Transverse colon (tissue), 4 donors: ENCODE measurements around the gene MTHFD1L. TPM values are rescaled to one million over a fixed set of nuclear protein-coding genes. Genes with fewer than 3 reads are reported as not detected.
A peak's percentile ranks its signal among the peaks of the same experiment; 100 is the strongest.

Experiments
- DNase-seq: peaks from one replicate; pipeline ENCODE4 v3.0.0-alpha.2; 2019
- H3K27ac ChIP-seq, 4 donors: fragments of 200-600 bp; sonication (generic); 2 replicates each; pipeline ENCODE4 v1.5.1; 2016 to 2018; ENCODE audit warnings: inconsistent platforms in 4 of 4
- H3K27me3 ChIP-seq: fragments of 200-600 bp; sonication (generic); 2 replicates; pipeline ENCODE4 v1.5.1; 2017; ENCODE audit warnings: inconsistent platforms
- H3K36me3 ChIP-seq, 4 donors: fragments of 200-600 bp; sonication (generic); 2 replicates each; pipeline ENCODE4 v1.5.1; 2017 to 2019; ENCODE audit warnings: inconsistent platforms in 4 of 4
- H3K4me1 ChIP-seq, 4 donors: fragments of 200-600 bp; sonication (generic); 2 replicates each; pipeline ENCODE4 v1.5.1; 2017 to 2020; ENCODE audit warnings: inconsistent platforms in 4 of 4
- H3K4me3 ChIP-seq, 4 donors: fragments of 200-600 bp; sonication (generic); 1 replicate in 1 of 4; 2 replicates in 3 of 4; pipeline versions ENCODE4 v1.5.1 to v1.6.1; 2017 to 2019; ENCODE audit warnings: inconsistent platforms in 4 of 4
- H3K9me3 ChIP-seq, 2 donors: fragments of 200-600 bp; sonication (generic); 2 replicates each; pipeline ENCODE4 v1.5.1; 2017 to 2019; ENCODE audit warnings: inconsistent platforms in 2 of 2
- CTCF ChIP-seq, 5 experiments: fragments of 200-600 bp in 3 of 5; fragments of 450-650 bp in 2 of 5; sonication (generic) in 3 of 5; IDR thresholded peaks; 1 replicate in 2 of 5; 2 replicates in 3 of 5; pipeline ENCODE4 v1.5.1; 2016 to 2017; ENCODE audit warnings: antibody characterized with exemption in 5 of 5, inconsistent platforms in 3 of 5, mild to moderate bottlenecking in 2 of 5, moderate library complexity in 1 of 5
- EP300 ChIP-seq: sonication (generic); formaldehyde crosslinking; IDR thresholded peaks from one replicate; pipeline ENCODE4 v1.6.1; 2017; ENCODE audit warnings: antibody characterized with exemption, low read depth
- POLR2A ChIP-seq: fragments of 450-650 bp; IDR thresholded peaks from one replicate; pipeline ENCODE4 v1.6.1; 2016; ENCODE audit warnings: antibody characterized with exemption, mild to moderate bottlenecking, moderate library complexity
- POLR2AphosphoS5 ChIP-seq, 3 donors: sonication (generic); formaldehyde crosslinking; IDR thresholded peaks; one replicate each; pipeline ENCODE4 v1.6.1; 2016; ENCODE audit warnings: antibody characterized with exemption in 3 of 3
- WGBS, 2 donors: methylation state at CpG; one replicate each; pipeline ENCODE4 v1.1.5; 2018; ENCODE audit warnings: low coverage in 1 of 2; 5-methylcytosine and 5-hydroxymethylcytosine counted together
- in situ Hi-C, 4 donors: fragments of 200-750 bp; cut with MboI; loops; one replicate each; pipeline versions ENCODE4 v1.15.0 to v1.15.1; 2017; ENCODE audit warnings: low sequenced_read_pairs in 3 of 4, low pct_ligation_motif_present in 1 of 4, low pct_unique_long_range_greater_than_20kb in 1 of 4
- intact Hi-C: fragments of 100-400 bp; cut with DNase I; formaldehyde crosslinking; loops from one replicate; pipeline ENCODE4 v1.15.1; 2023; ENCODE audit warnings: low total_unique reads
- total RNA-seq, 4 donors: library from RNA; depleted of rRNA; stranded (reverse); fragments of >200 nt; gene quantifications; one replicate each; pipeline ENCODE4 v1.1.0, GENCODE V29; 2016

The MTHFD1L gene
- total RNA-seq, 4 donors from 2014 or later, result 0.82 to 10.1 (median 5.4) TPM

GRCh38 chr6:151015101-151015700 is 149.7 kb downstream of the MTHFD1L start:
- Histone ChIP-seq H3K36me3 (no peaks in the 10 kb centered on the region), H3K4me1 (peaks cover 0 to 5% (median 2%) of the 10 kb centered on the region in 4 donors), H3K27ac (peak overlapping the region in 2 of 4 donors; percentile 4 to 5), H3K27me3 (no peaks in the 10 kb centered on the region), H3K9me3 (no peaks in the 10 kb centered on the region), H3K4me3 (no peak overlapping the region)
- in situ Hi-C loops (loop anchor here in 2 of 4 donors (10.0 to 25.0 kb wide), 2 partner anchors 128 to 310 kb away; no protein-coding TSS in a partner anchor), intact Hi-C loops (loop anchor here (5.0 to 10.0 kb wide), 2 partner anchors 230 to 312 kb away; no protein-coding TSS in a partner anchor)
- TF ChIP-seq POLR2A (no peak), POLR2AphosphoS5 (IDR thresholded peaks at IDR 0.05) (no peak), CTCF (IDR thresholded peaks at IDR 0.05) (no peak), EP300 (no peak)
- DNase-seq, result no peak
- 90 to 93% methylated on average over 10 to 12 of the region's 12 CpGs for WGBS, 2 donors

DNA sequence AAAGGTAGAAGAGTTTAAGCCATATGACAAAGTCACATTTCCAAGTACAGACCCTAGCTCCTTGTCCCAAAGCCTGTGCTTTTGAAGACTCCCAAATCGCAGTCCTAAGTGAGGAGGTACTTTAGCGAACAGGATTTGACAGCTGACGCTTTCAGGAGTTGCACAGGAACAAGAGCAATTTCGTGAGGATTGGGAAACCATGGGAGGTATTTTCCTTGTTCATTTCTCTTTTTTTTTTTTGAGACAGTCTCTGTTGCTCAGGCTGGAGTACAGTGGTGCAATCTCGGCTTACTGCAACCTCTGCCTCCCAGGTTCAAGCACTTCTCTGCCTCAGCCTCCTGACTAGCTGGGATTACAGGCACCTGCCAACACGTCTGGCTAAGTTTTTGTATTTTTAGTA is 150.6 kb downstream of the MTHFD1L start:
- in situ Hi-C loops (loop anchor here in 2 of 4 donors (10.0 to 25.0 kb wide), 2 partner anchors 129 to 309 kb away; no protein-coding TSS in a partner anchor), intact Hi-C loops (loop anchor here (5.0 to 10.0 kb wide), 2 partner anchors 229 to 311 kb away; no protein-coding TSS in a partner anchor)
- no peaks in the 10 kb centered on the region for H3K27me3 ChIP-seq
- no peak overlapping the region for H3K4me3 ChIP-seq
- 93 to 94% methylated on average over 5 to 6 of the region's 6 CpGs for WGBS, 2 donors
- no peak for DNase-seq
- no peaks in the 10 kb centered on the region for H3K9me3 ChIP-seq
- no peaks in the 10 kb centered on the region for H3K36me3 ChIP-seq
- H3K27ac ChIP-seq, result no peak overlapping the region
- H3K4me1 ChIP-seq, result peaks cover 0 to 5% (median 2%) of the 10 kb centered on the region in 4 donors
- no peak for TF ChIP-seq POLR2AphosphoS5 (IDR thresholded peaks at IDR 0.05)
- TF ChIP-seq EP300, result no peak

DNA sequence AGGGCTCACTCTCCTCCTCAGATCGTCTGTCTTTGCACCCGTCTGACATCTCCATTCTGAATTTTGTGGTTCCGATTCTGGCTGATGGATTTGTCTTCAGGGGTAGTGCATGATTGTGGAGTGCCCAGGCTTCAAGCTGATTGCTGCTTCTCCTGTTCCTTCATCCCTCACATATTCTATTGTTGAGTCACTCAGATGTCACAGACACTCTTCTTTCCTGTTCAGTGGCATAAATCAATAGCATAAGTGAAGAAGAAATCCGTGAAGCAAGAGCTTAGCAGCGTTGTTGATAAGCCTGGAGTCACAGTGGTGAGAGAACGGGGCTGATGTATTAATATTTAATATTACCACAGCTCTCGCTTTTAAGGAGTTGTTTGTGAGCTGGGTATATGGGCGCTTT is 152.5 kb downstream of the MTHFD1L start:
- Histone ChIP-seq H3K9me3 (no peaks in the 10 kb centered on the region), H3K36me3 (no peaks in the 10 kb centered on the region), H3K27me3 (no peaks in the 10 kb centered on the region), H3K4me3 (no peak overlapping the region), H3K4me1 (peaks cover 0 to 5% (median 2%) of the 10 kb centered on the region in 4 donors), H3K27ac (no peak overlapping the region)
- no peak for DNase-seq
- in situ Hi-C loops (loop anchor here in 2 of 4 donors (10.0 to 25.0 kb wide), 2 partner anchors 131 to 307 kb away; no protein-coding TSS in a partner anchor), intact Hi-C loops (loop anchor here (5.0 to 10.0 kb wide), 2 partner anchors 227 to 309 kb away; no protein-coding TSS in a partner anchor)
- TF ChIP-seq CTCF (IDR thresholded peaks at IDR 0.05), result no peak
- TF ChIP-seq POLR2AphosphoS5 (IDR thresholded peaks at IDR 0.05), result no peak
- no peak for TF ChIP-seq POLR2A
- TF ChIP-seq EP300, result no peak
- WGBS, 2 donors, result 94 to 98% methylated on average over 5 to 8 of the region's 8 CpGs

DNA sequence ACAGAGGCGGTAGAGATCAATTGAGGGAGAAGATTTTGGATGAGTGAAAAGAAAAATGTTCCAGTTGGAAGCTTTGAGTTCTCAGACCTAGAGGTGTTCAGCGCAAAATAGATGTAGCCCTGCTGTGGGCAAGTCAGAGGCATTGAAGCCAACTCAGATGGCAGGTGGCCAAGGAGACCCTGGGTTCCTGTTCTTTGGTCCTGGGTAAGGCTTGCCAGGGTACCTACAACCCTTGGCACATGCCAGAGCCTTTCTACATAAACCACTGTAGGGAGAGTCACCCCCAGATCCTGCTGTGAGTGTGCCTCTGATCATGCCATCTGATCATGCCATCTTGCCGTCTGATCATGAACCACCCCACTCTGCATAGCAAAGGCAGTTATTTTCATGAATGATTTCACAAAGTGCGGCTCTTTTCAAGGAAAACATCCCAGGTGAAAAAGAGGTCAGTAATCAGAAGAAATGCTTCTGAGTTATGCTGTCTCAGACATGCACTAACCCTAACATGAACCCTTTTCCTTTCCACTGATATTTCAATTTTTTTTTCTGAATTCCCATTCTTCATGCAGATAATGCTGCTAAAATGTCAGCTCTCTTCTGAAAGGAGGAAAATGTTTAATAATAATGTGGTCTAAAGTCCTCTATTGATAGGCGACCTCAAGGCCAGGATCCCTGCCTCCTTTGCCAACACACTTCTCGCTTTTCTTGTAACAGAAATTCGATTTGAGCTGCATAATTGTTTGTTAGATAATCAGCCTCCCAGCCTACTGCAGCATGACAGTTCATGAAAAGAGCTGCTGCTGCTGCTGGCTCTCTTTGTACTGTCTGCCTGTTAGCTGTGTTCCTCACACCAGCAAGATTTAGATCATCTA is 153.6 kb downstream of the MTHFD1L start:
- Histone ChIP-seq H3K9me3 (no peaks in the 10 kb centered on the region), H3K4me1 (peaks cover 0 to 5% (median under 1%) of the 10 kb centered on the region in 4 donors), H3K36me3 (no peaks in the 10 kb centered on the region), H3K27me3 (no peaks in the 10 kb centered on the region), H3K4me3 (no peak overlapping the region), H3K27ac (no peak overlapping the region)
- in situ Hi-C loops, result loop anchor here in 2 of 4 donors (10.0 to 25.0 kb wide), 2 partner anchors 132 to 306 kb away; no protein-coding TSS in a partner anchor
- no peak for DNase-seq
- intact Hi-C loops, result loop anchor here (5.0 to 10.0 kb wide), 2 partner anchors 226 to 308 kb away; no protein-coding TSS in a partner anchor
- WGBS, 2 donors, result 79 to 81% methylated on average over 5 to 7 of the region's 7 CpGs
- no peak for TF ChIP-seq POLR2A
- TF ChIP-seq EP300, result no peak
- no peak for TF ChIP-seq POLR2AphosphoS5 (IDR thresholded peaks at IDR 0.05)
- TF ChIP-seq CTCF (IDR thresholded peaks at IDR 0.05), result no peak
